Measurements from ENCODE around the gene KSR2. TPM values are rescaled to one million over a fixed set of nuclear protein-coding genes. Genes with fewer than 3 reads are reported as not detected.
"Not testable (repeated sequence)": the region's sequence is repeated elsewhere in the genome, so short reads cannot be mapped to it uniquely, and the experiment has no call there.

KSR2 gene
- total RNA-seq, 1 donor from 2014 or later = 0.69 TPM

DNA sequence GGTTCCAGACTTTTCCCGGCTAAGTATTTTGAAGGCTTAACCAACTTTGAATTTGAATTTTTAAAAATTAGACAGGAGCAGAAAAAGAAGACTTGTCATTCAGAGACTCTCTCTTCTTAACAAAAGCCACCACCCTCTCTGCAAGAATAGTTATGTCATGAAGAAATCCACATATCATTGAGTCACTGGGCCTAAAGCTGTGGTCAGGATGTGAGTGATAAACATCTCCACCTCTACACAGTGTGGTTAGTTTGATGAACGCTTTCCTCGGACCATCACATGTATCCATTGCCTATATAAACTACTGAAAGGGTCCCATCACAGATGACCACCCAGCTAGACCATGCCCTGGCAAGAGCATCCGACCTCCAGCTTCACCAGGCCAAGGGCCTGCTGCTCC lies 226.1 kb downstream of the KSR2 start:
- Mint-ChIP-seq H3K4me1 (no peaks in the 10 kb centered on the region), H3K9me3 (peaks cover 18% of the 10 kb centered on the region), H3K27ac (no peak overlapping the region), H3K27me3 (ENCODE audit: low read depth) (peaks cover 14% of the 10 kb centered on the region), H3K36me3 (no peaks in the 10 kb centered on the region), H3K4me3 (no peak overlapping the region)
- no peak for TF ChIP-seq CTCF (IDR thresholded peaks at IDR 0.05; ENCODE audit: unreplicated experiment)
- DNase-seq (ENCODE audit: low spot score in 2 of 2, unreplicated experiment in 2 of 2) = no peak

- Mint-ChIP-seq H3K27me3 (ENCODE audit: low read depth) (peaks cover 10% of the 10 kb centered on the region), H3K4me1 (no peaks in the 10 kb centered on the region), H3K36me3 (no peaks in the 10 kb centered on the region), H3K9me3 (peaks cover 2% of the 10 kb centered on the region), H3K27ac (no peak overlapping the region), H3K4me3 (no peak overlapping the region)
- DNase-seq (ENCODE audit: low spot score in 2 of 2, unreplicated experiment in 2 of 2) = no peak
- TF ChIP-seq CTCF (IDR thresholded peaks at IDR 0.05; ENCODE audit: unreplicated experiment) = no peak
These were observed 230.6 kb downstream of the KSR2 start for GRCh38 chr12:117738233-117738632.

- H3K4me3 Mint-ChIP-seq = no peak overlapping the region
- DNase-seq (ENCODE audit: low spot score in 2 of 2, unreplicated experiment in 2 of 2) = no peak
- H3K36me3 Mint-ChIP-seq = no peaks in the 10 kb centered on the region
- no peak overlapping the region for H3K27ac Mint-ChIP-seq
- H3K4me1 Mint-ChIP-seq = no peaks in the 10 kb centered on the region
- H3K27me3 Mint-ChIP-seq (ENCODE audit: low read depth) = no peaks in the 10 kb centered on the region
- no peak for TF ChIP-seq CTCF (IDR thresholded peaks at IDR 0.05; ENCODE audit: unreplicated experiment)
- H3K9me3 Mint-ChIP-seq = peaks cover 8% of the 10 kb centered on the region
These were observed 235.3 kb downstream of the KSR2 start for GRCh38 chr12:117733549-117733805.

- no peaks in the 10 kb centered on the region for H3K4me1 Mint-ChIP-seq
- H3K9me3 Mint-ChIP-seq = peaks cover 8% of the 10 kb centered on the region
- no peak overlapping the region for H3K27ac Mint-ChIP-seq
- no peak for TF ChIP-seq CTCF (IDR thresholded peaks at IDR 0.05; ENCODE audit: unreplicated experiment)
- peaks cover under 1% of the 10 kb centered on the region for H3K27me3 Mint-ChIP-seq (ENCODE audit: low read depth)
- DNase-seq (ENCODE audit: low spot score in 2 of 2, unreplicated experiment in 2 of 2) = no peak
- no peak overlapping the region for H3K4me3 Mint-ChIP-seq
- no peaks in the 10 kb centered on the region for H3K36me3 Mint-ChIP-seq
These were observed 235.8 kb downstream of the KSR2 start for GRCh38 chr12:117732761-117733548.

DNA sequence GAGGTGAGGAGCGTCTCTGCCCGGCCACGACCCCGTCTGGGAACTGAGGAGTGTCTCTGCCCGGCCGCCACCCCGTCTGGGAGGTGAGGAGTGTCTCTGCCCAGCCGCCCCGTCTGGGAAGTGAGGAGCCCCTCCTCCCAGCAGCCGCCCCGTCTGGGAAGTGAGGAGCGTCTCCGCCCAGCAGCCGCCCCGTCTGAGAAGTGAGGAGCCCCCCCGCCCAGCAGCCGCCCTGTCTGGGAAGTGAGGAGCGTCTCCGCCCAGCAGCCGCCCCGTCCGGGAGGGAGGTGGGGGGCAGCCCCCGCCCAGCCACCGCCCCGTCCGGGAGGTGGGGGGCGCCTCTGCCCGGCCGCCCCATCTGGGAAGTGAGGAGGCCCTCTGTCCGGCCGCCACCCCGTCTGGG lies 237.7 kb downstream of the KSR2 start:
- not testable (repeated sequence) for H3K27ac Mint-ChIP-seq; H3K36me3 Mint-ChIP-seq; H3K4me1 Mint-ChIP-seq; H3K9me3 Mint-ChIP-seq; DNase-seq (ENCODE audit: low spot score in 2 of 2, unreplicated experiment in 2 of 2); H3K4me3 Mint-ChIP-seq
- H3K27me3 Mint-ChIP-seq (ENCODE audit: low read depth) = peaks cover 14% of the 10 kb centered on the region

DNA sequence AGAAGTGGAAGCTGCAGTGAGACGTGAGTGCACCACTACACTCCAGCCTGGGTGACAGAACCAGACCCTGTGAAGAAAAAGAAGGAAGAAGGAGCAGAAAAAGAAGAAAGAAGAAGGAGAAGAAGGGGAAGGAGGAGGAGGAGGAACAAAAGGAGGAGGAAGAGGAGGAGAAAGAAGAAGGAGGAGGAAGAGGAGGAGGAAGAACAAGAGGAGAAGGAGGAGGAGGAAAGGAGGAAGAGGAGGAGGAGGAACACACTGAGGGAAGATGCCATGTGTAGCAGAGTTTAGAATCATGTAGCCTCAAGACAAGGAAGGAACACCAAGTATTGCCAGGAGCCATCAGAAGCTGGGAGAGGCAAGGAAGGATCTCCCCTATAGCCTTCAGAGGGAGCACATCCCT lies 241.5 kb downstream of the KSR2 start:
- Mint-ChIP-seq H3K4me3 (no peak overlapping the region), H3K27me3 (ENCODE audit: low read depth) (peaks cover 21% of the 10 kb centered on the region), H3K36me3 (no peaks in the 10 kb centered on the region), H3K27ac (no peak overlapping the region), H3K9me3 (peaks cover 4% of the 10 kb centered on the region), H3K4me1 (no peaks in the 10 kb centered on the region)
- no peak for TF ChIP-seq CTCF (IDR thresholded peaks at IDR 0.05; ENCODE audit: unreplicated experiment)
- no peak for DNase-seq (ENCODE audit: low spot score in 2 of 2, unreplicated experiment in 2 of 2)
